Purkinje cell (primary cell): ENCODE measurements around the gene PLEKHG3. TPM values are rescaled to one million over a fixed set of nuclear protein-coding genes. Genes with fewer than 3 reads are reported as not detected.

Experiments
- polyA plus RNA-seq: library from polyadenylated mRNA; unstranded; fragments of >200 nt; fragmentation: Nextera tagmentation; gene quantifications from 2 replicates; pipeline ENCODE4 v1.2.1, GENCODE V29; 2014

Gene PLEKHG3
- 0.78 and 1.6 TPM in 2 replicates for polyA plus RNA-seq

DNA sequence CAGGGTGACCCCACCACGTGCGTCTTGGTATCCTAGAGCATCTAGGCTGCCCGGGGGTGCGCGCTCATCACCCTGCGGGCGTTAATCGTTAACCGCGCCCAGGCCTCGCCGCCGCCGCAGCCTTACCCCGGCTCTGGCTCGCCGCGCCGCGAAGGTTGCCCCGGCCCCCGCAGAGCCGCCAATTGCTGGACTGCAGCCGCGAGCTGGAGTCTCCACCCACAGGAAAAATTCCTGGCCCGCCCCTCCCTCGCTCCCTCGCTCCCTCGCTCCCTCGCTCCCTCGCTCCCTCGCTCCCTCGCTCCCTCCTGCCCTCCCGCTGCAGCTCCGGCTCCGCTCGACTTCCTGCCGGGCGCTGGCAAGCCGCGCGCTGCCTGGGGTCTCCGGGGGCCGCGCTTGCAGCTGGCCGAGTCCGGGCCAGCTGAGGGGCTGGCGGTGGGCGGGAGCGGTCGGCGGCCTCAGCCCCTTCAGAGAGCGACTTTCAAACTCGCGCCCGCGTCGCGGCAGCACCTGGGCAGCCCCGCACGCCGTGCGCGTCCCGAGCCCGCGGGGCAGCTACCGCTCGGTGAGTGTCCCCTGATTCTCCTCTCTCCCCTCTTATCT is at the start of gene PLEKHG3:
PLEKHG3 (plus strand) TSS at position 282 of the 600 bp plus-strand sequence. CDS start 23,208 bp downstream, outside the sequence.

Other genes with a start within 250 kb of the PLEKHG3 start
- 0.28 and 3.8 TPM in 2 replicates for gene AKAP5, start 238.9 kb upstream of the PLEKHG3 start, polyA plus RNA-seq
- gene ZBTB25, start 200.6 kb upstream of the PLEKHG3 start, polyA plus RNA-seq = 15.8 and 18.6 TPM in 2 replicates
- 10.3 and 14.3 TPM in 2 replicates for gene ZBTB1, start 199.7 kb upstream of the PLEKHG3 start, polyA plus RNA-seq
- 0.14 and 0.35 TPM in 2 replicates for gene HSPA2, start 163.7 kb upstream of the PLEKHG3 start, polyA plus RNA-seq
- 0.19 TPM in 1 of 2 replicates, not detected in the other for gene PPP1R36, start 154.5 kb upstream of the PLEKHG3 start, polyA plus RNA-seq
- gene SPTB, start 175.5 kb downstream of the PLEKHG3 start, polyA plus RNA-seq = 0.50 and 1.0 TPM in 2 replicates
- gene CHURC1, start 210.0 kb downstream of the PLEKHG3 start, polyA plus RNA-seq = 309 and 360 TPM in 2 replicates
- gene GPX2, start 238.3 kb downstream of the PLEKHG3 start, polyA plus RNA-seq = 5.0 TPM in 1 of 2 replicates, not detected in the other